GM21367 (cell line): ENCODE data around the gene ZCCHC3.

Experiments
- ATAC-seq: cut with Tn5 transposase; IDR thresholded peaks from one replicate; pipeline ENCODE4 v1.9.1; 2021; ENCODE audit not compliant: unreplicated experiment

ZCCHC3 gene

GRCh38 chr20:278607-279571 lies 18.5 kb upstream of the ZCCHC3 start:
- no peak for ATAC-seq

- ATAC-seq = no peak
Measured at GRCh38 chr20:284172-284571, 13.2 kb upstream of the ZCCHC3 start.

GRCh38 chr20:286508-286907 lies 10.9 kb upstream of the ZCCHC3 start:
- ATAC-seq = no peak

- no peak for ATAC-seq
Measured at GRCh38 chr20:288956-289692, 8.2 kb upstream of the ZCCHC3 start.

DNA sequence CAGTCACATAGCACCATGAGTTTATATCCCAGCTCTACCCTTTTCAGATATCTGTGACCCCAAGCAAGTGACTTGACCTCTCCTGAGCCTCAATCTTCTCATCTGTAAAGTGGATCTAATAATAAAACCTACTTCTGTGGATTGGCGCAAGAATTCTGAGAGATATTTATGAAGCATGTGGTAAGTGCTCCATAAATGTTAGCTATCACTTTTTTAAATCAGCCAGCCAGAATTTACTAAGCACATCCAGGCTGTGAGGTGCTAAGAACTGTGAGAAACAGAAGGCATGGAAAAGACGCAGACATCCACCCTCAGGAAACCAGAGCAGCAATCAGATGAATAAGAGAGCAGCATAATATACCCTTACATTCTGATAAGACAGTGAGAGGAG lies 7.7 kb upstream of the ZCCHC3 start:
- ATAC-seq = no peak

GRCh38 chr20:290084-290831 lies 7.1 kb upstream of the ZCCHC3 start, which contains the start of gene C20orf96:
TSS of gene C20orf96 (minus strand) at chr20:290750. CDS start at chr20:290610, 140 bp downstream.
- ATAC-seq = peak; percentile 78

DNA sequence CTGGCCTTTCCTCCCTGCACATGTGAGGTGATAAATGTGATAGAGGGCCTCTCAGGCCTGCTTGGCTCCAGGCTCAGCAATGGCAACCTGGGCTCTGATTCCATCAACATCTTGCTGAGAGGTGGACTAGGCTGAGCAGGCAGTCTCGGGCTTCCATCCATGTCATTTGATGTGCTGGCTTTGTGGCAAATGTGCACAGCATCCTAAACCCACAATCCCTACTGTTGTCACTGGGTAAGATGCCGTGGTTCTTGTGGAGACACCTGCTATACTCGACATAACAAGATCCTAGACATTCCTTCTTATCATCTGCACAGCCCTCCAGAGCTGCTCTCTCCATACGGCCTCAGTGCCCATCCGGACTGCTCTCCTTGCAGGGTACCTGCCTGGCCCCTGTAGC lies 2.8 kb upstream of the ZCCHC3 start:
- no peak for ATAC-seq

DNA sequence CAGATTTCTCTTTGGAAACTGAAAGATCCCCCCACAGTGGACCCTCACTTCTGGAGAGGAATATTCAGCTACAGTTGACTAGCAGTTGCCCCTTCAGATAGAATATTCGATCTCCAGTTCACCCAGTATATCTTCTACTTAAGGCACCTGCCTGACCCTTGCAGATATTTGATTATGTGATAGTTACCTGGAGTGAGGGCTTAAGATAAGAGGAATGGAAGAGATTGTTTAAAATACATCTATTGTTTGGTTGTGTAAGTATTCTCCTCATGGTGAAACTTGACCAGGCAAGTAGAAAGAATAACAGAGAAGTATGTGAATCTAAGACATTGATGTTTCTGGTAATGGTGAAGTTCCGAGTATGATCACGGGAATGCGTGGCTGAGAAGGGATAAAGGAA lies 1.6 kb upstream of the ZCCHC3 start:
- no peak for ATAC-seq

DNA sequence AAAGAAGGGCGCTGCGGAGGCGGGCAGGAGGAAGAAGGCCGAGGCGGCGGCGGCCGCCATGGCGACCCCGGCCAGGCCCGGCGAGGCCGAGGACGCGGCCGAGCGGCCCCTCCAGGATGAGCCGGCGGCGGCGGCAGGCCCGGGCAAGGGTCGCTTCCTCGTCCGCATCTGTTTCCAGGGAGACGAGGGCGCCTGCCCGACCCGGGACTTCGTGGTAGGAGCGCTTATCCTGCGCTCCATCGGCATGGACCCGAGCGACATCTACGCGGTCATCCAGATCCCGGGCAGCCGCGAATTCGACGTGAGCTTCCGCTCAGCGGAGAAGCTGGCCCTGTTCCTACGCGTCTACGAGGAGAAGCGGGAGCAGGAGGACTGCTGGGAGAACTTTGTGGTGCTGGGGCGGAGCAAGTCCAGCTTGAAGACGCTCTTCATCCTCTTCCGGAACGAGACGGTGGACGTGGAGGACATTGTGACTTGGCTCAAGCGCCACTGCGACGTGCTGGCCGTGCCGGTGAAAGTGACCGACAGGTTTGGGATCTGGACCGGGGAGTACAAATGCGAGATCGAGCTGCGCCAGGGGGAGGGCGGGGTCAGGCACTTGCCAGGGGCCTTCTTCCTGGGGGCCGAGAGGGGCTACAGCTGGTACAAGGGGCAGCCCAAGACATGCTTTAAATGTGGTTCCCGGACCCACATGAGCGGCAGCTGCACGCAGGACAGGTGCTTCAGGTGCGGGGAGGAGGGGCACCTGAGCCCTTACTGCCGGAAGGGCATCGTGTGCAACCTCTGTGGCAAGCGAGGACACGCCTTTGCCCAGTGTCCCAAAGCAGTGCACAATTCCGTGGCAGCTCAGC lies 780 bp downstream of the ZCCHC3 start:
- peak; percentile 21 for ATAC-seq

DNA sequence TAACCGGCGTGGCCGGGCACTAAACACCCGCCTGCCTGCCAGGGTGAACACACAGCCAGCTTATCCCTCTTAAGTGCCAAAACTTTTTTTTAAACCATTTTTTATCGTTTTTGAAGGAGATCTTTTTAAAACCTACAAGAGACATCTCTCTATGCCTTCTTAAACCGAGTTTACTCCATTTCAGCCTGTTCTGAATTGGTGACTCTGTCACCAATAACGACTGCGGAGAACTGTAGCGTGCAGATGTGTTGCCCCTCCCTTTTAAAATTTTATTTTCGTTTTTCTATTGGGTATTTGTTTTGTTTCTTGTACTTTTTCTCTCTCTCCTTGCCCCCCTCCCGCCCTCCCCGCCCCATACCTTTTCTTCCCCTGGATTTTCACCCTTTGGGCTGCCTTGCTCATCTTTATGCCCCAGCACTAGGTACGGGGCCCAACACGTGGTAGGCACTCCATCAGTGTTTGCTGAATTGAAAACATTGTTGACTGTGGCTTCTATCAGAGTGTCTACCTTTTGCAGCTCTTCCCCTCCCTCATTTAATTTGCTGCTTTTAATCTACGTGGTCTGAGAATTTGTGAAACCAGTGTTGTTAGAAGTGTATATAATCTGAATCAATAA lies 1.5 kb downstream of the ZCCHC3 start:
- no peak for ATAC-seq

DNA sequence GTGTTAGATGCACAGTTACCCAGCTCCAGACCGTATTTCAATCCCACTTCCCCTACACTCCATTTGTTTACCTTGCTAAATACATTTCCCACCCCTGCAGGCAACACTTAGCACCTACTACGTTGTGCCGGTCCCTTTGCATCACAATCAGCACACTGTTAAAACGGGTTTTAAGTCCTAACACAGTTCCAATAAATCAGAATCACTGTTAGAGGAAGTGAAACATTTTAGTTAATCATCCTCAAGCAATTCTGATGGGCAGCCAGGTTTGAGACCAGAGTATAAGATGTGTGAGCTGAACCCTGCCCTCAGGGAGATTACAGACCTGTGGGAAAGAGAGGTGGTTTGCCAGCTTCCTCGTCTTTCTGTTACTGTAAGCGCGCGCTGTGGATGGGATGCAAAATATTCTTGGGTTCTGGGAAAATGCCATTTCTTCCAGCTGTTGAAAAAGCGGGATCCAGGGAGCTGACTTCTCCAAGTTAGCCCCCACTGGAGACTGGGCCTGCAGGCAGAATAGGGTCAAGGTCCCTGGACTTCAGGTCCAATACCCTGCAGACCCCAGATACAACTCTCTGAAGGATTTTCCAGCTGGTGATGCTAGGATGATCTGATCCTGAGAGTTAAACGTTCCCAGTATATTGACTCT lies 3.1 kb downstream of the ZCCHC3 start:
- ATAC-seq = no peak

DNA sequence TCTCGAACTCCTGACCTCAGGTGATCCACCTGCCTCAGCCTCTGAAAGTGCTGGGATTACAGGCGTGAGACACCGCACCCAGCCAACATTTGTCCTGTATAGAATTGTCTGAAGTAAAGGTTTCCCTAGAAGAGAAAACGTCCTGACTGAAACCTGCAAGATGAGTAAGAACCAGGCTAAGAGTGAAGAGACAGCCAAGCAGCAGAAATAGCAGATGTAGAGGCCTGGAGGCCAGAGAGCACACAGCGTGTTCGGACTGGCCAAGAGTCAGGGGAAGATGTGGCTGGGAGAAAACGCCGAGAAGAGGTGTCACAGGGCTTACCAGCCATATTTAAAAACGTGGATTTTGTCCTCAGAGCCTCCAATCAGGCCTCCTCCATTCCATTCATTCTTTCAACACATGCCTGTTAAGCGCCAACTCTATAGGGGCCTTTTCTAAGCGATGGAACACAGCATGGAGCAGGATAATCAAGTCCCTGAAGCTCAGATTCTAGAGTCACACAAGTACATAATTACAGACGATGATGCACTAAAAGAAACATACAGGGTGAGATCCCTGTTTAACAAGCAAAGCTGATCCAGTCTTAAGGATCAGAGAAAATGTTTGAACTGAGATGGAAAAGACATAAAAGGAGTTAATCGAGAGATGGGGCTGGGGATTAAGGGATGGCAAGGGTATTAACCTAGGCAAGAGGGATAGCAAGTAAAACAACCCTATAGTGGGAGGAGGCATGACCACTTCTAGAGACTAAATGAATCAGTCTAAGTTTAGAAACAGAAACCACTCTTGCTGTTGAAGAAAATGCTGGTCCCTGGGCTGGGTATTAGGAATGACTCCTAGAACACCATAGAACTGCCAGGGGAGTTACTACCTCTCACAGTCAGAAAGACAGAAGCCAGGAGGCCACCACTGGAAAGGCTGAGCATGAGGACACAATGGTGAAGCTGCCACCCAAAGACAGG lies 4.8 kb downstream of the ZCCHC3 start:
- ATAC-seq = no peak

- no peak for ATAC-seq
Measured at GRCh38 chr20:305745-306144, 8.4 kb downstream of the ZCCHC3 start.

DNA sequence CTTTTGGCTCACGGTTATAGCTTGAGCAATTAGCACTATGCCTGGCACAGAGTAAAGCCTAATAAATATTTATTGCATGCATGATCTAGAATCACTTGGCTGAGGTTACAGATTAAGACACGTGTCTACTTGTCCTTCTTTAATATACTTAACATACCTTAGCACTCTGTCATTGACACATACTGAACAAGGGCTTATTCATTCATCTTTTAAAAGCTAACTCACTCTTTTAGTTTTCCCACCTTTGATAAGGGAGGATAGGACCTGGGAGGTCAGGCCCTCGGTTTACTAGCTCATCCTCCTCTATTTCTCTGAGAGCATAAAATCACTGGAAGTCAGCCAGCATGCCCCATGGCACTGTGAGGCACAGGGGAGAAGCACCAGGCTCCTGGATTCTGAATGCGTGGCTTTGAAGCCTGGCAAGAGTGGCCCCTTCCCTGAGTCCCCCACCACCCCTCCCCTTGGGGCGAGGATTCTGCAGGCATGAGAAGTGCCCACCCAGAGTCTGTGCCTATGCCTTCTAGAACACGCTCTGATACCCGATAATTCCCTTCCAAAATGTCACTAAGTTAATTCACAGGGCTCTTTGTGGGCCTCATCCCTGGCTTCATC lies 11.2 kb downstream of the ZCCHC3 start:
- ATAC-seq = no peak

DNA sequence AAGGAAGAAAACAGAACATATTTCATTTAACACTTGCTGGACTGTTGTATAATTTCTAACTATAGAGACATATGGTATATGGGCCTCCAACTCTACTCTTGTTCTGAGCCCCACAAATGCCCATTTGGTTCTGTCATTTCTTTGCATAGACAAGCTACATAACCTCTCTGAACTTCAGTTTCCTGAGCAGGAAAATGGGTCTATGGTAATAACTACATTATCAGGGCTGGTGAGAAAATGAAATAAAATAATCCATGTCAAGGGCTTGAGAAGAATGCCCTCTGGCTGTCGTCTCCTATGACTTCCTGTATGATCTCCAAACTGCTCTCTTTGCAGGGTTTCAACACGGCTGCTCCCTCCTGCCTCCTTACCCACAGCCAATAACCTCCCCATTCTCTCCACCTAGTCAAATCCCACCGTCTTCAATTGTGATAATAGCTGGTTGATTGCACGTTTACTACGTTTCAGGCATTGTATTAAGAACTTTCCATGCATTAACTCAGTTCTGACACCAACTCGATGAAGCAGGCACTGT lies 12.0 kb downstream of the ZCCHC3 start:
- ATAC-seq = no peak

GRCh38 chr20:309841-310644 lies 12.7 kb downstream of the ZCCHC3 start:
- ATAC-seq = peak; percentile 95

DNA sequence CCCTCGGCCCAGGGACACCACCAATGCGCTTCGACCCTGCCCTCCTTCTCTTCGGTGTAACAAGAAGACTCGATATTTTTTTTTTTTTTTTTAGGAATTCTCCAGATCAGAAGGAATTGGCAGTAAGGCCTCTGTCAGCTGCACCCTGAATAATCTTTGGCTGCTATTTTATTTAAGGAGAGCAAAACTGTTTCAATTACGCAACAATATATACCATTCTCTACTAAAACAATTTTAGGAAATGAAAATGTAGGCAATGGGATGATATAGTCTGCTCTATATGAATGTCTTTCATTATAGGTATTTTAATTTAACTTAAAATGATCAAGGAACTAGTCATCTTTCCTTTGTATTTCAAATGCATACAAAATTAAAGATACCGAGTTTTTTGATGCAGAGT lies 13.3 kb downstream of the ZCCHC3 start:
- no peak for ATAC-seq
